Stimulated activated CD8-positive, alpha-beta memory T cell treated with anti-CD3 and anti-CD28 coated beads, Interleukin-15, amount 100 ng/mL, for 4 hours (primary cell): ENCODE data around the gene ZEB1.
"Not testable (repeated sequence)": the region's sequence is repeated elsewhere in the genome, so short reads cannot be mapped to it uniquely, and the experiment has no call there.

Source experiments
- DNase-seq, 2 donors: peaks; one replicate each; pipeline ENCODE4 v3.0.0-alpha.2; 2020; ENCODE audit warnings: low read depth in 2 of 2

The ZEB1 gene

GRCh38 chr10:31422634-31423033 is 103.6 kb downstream of the ZEB1 start:
- no peak for DNase-seq

DNA sequence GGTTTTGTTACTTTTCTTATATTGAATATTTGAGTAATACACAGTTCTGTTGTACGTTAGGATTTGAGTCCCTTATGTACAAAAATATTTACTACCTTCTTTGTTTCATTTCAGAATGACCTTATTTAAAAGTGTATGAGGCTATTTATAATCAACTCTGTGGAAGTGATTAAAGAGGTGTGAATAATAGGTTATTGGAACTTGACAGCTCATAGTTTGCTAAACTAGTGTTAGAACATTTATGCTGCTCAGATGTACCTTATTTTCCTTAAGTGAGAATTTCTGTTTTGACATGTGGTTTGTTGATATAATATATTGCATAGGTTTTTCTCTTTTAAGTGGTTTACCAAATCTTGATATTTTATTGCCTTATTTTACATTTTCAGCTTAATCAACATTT is 105.5 kb downstream of the ZEB1 start:
- no peak for DNase-seq

- DNase-seq, result no peak
Measured at GRCh38 chr10:31426401-31426800, 107.4 kb downstream of the ZEB1 start.

DNA sequence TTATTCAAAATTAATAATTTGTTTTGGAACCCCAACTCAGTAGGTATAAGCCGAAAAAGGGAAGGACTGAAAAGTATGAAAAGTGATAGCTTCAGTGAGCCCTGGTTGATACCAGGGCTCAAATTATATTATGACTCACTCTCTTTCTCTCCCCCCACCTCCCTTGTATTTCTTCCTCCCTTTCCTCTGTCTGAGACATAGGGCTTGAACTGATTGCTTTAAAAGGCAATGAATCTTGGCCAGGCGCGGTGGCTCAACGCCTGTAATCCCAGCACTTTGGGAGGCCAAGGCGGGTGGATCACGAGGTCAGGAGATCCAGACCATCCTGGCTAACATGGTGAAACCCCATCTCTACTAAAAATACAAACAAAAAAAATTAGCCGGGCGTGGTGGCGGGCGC is 108.3 kb downstream of the ZEB1 start:
- DNase-seq, result not testable (repeated sequence)

- not testable (repeated sequence) for DNase-seq
Measured at GRCh38 chr10:31428499-31428898, 109.5 kb downstream of the ZEB1 start.

DNA sequence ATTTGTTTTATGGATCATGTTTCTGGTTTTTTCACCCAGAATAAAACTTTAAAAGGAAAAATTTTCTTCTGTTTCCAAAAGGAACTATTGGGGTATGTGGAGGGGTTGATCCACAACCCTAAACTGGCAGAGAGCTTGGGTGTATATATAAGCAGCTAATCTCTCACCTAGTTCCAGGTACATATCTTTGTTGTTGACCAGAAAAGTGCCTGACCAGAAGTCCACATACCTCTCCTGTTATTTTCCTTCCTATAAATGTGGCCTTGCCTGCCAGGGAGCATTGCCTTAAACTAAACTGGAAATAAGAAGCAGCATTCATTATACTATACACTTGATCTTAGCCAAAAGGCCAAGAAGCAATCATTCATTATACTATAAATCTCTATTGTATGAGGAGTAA is 112.0 kb downstream of the ZEB1 start:
- no peak for DNase-seq

DNA sequence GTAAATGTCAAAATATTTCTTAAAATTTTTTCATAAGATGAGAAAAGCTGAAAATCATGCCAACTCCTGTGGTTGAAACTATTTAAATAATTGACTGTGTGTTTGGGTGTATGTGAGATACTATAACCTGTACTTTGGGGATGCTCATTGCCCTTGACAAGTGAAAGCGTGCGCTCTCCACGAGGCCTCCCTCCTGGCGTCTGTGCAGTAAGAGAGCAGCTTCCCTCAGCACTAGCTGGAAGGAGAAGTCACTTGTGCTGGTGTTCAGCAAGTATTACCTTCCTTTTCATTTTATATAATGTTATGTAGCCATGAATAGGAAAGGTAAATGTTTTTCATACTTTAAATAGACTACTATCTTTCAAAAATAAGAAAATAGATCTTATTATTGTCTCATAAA is 118.9 kb downstream of the ZEB1 start:
- no peak for DNase-seq

GRCh38 chr10:31451766-31452165 is 132.8 kb downstream of the ZEB1 start:
- DNase-seq, result no peak

DNA sequence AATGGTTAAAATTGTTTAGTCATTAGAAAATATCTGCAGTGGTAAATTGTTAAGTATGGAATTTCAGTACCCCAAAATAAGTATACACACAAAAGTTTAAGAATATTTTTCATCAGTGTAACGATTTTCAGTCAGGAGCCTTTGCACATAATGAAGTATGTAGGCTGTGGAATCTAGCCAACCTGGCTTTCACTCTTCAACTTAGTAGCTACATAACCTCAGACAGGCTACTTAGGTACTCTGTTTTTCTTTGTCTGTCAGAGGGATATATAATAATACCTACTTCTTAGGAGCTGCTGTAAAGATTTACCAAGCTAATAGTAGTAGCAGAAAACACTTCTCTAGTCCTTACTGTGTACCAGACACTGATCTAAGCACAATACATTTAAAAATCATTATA is 137.5 kb downstream of the ZEB1 start:
- no peak for DNase-seq

DNA sequence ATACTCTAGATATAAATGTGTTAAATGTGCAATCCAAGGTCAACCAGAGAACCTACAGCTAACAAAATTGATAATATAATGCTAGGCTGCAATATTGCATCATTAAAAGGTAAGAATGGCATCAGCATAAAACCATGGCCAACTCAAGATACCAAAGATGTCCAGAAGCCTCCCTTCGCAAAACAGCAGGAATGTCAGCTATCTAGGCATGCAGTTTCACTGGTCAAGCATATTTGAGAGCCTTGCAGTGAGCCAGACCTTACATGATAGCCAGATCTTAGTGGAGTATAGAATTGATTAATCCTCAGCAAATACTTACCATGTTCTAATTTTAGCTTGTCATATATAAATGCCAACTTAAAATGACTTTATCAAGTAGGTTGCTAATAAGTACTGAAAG is 138.8 kb downstream of the ZEB1 start:
- DNase-seq, result no peak

GRCh38 chr10:31458974-31459373 is 140.0 kb downstream of the ZEB1 start:
- DNase-seq, result no peak

DNA sequence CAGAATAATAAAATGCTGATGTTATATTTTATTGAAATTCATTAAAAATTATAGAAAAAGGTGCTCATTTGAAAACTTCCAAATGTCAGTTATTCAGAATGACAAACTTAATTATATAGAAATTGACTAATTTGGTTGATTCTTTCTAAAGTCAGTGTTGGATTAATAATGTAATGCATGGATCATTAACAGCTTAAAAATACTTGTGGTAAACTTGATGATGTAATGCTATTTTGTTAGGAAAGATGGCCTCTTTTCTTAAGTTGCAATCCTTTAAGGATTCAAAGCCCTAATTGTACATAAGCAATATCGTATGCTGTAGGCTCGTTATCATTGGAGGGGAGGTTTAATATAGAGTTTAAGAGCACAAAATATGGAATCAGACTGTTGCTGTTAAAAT is 141.2 kb downstream of the ZEB1 start:
- DNase-seq, result no peak

DNA sequence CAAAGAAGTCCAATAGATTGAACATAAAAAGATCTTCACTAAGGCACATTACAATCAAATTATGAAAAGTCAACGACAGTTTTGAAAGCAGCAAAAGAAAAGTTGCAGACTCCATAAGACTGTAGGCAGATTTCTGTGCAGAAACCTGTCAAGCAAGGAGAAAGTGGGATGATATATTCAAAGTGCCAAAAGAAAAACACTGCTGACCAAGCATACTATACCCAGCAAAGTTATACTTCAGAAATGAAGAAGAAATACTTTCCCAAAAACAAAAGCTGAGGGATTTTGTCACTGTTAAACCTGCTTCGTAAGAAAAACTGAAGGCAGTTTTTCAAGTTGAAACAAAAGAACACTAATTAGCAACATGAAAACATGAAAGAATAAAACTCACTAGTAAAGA is 145.5 kb downstream of the ZEB1 start:
- no peak for DNase-seq

GRCh38 chr10:31466313-31466712 is 147.3 kb downstream of the ZEB1 start:
- DNase-seq, result no peak

DNA sequence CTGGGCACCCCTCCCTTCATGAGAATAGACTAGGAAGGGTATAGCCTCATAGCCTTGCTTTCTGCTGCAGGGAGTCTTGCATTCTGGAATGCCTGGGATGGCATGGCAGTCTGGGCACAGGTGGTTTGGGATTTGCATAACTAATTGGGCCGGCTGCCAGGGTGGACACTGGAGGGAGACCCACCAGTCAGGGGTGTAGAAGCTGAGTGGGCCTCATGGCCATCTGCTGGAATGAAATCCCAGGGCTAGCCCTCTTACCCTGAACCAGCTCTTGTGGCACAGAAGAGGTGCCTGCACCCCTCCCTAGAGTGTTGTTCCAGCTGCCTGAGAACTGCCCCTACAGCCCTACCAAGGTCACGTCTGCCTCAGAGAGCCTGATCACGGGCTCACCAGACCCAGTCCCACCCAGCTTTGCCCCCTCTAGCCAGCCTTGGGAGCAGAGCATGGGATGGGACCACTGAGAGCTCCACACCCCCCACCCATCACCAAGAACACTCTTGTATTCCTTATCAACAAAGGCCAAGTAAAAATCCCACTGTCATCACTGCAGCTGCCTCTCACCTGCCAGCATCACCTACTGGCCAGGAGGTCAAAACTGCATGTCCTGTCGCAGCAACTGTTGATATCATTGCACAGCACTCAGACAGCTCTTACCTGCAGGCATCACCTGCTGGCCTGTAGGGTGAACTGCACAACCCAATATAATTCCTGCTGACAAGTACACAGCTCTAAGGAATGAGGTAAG is 148.9 kb downstream of the ZEB1 start:
- DNase-seq, result no peak

DNA sequence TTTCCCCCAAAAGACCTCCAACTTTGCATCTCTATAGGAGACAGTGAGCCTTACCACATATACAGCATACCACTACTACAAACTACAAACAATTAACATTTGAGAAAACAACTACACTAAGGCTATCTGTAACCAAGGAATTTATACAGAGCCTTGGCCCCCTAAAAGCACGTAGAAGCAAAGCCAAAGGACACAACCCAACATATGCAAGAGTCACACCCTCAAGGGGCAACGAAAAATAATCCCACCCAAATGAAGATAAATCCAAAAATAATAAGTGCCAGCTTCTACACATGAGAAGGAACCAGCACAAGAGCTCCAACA is 149.5 kb downstream of the ZEB1 start:
- no peak for DNase-seq

DNA sequence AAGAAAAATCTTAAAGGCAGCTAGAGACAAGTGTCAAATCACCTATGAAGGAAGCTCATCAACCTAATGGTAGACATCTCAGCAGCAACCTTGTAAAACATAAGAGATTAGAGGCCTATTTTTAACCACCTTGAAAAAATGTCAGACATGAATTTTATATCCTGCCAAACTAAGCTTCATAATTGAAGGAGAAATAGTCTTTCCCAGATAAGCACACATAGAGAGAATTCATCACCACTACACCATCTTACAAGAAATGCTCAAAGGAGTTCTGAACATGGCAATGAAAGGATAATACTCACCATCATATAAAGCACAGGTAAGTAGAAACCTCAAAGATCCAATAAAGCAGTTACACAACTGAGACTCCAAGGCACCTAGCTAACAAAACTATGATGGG is 156.5 kb downstream of the ZEB1 start:
- DNase-seq, result no peak

DNA sequence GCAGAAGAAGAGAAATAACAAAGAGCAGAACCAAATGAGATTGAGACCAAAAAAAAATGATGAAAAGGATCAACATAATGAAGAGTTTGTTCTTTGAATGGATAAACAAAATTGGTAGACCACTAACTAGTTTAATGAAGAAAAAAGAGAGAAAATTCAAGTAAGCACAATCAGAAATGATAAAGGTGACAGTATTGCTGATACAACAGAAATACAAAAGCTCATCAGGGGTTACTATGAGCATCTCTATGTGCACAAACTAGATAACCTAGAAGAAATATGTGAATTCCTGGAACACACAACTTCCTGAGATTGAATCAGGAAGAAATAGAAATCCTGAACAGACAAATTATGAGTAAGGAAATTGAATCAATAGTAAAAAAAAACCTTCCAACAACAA is 157.1 kb downstream of the ZEB1 start:
- no peak for DNase-seq

- DNase-seq, result no peak
Measured at GRCh38 chr10:31477584-31477983, 158.6 kb downstream of the ZEB1 start.

DNA sequence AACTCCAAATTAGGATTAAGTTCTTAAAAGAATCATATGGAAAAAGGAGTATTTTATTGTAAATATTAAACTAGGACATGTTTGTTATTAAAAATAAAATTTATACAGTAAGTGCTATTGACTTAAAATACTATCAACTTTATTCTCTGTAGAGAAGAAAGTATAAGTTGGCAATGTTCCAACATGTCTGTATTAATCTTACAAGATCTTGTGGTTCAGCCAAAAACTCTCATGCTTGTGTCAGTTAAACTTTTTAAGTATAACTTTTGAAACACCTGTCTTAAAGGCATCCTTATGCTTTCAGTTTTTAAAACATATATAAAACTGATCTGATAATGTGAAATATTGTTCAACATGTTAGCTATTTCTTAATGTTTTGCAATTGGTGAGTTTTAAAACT is 160.7 kb downstream of the ZEB1 start:
- no peak for DNase-seq

- no peak for DNase-seq
Measured at GRCh38 chr10:31483546-31483945, 164.5 kb downstream of the ZEB1 start.

DNA sequence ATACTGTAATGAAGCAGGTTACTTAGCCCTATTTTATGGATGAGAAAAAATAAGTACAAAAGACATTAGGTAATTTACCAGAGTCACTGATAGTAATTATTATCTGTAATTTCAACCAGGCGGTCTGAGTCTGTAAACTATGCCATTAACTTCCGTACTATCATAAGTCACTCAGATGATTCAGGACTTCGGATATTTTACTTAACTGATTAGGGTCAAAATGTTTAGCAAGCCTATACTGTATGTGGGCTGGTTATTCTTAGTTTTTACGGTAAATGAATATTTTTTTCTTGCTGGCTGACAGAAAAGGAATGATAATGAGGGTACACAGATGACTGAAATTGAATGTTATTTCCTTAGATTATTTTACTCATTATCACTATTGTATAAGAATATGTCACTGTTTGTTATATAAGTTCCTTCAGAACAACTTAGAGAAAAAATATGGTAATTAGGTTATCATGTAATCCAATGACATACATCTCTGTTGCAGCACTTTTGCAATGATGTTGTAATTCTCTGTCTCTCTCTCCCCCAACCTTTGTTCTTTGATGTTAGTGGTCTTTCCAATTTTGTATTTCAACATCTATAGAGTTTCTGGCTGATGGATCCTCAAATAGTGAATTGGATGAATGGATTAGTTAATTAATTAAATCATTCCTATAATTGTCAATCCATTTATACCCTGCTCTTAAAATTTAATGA is 165.6 kb downstream of the ZEB1 start:
- DNase-seq, result no peak

DNA sequence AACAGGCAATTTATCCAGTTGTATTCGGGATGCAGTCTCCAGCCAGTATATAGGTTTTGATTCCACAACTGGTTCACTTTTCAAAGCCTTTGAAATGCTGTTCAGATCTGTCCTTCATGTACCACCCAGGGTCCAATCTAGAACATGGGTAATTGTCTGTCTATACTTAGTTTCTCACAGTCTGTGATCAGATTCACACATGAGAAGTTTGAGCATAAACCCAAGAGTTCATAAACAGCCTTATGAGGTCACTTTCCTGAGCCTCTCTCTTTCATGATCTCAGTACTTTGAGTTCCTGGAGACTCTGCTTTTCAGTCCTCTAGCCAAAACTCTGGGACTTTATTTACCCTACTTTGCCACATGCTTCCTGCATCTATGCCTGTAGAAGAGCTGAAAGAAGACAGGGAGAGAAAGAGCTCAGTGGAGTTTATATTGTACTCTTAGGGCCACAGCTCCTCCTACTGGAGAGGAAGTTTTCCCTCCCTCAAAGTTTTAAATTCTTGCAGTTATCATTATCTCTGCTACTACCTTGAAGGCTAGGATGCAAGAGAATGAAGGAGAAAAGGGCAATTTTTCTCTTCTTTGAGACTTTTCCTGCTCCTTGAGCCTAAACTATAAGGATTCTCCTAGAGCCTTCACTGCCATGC is 172.0 kb downstream of the ZEB1 start:
- DNase-seq, result no peak
